ENCODE measurements around the gene MAPK7. TPM values are rescaled to one million over a fixed set of nuclear protein-coding genes. Genes with fewer than 3 reads are reported as not detected.

Gene MAPK7
- total and polyA plus RNA-seq, 2 of the 4 experiments (the other 2 are of a cell fraction): 9.7 to 25.4 TPM

DNA sequence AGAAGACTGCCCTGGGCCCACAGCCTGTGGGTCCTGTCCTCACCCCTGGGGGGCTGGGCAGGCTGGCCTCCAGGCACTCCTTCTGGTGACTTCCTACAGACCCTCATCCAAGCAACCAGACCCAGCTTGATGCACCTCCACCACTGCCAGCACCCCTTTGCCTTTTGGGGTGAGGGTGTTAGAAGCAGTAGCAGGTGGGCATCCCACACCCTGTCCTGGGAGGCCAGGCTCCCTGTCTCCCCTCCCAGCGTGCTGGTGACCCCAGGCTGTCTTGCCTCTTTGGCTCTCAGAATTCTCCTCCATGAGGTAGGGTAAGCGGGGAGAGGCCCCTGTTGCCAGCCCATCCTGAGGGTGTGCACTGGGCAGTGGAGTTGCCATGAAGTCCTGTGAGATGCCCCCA is 49.2 kb upstream of the MAPK7 start:
- Histone ChIP-seq H3K18ac (ENCODE audit: low read depth, low read length) (no peak overlapping the region), H2BK5ac (ENCODE audit: low read depth, low read length, poor library complexity, severe bottlenecking) (peak overlapping the region; percentile 1), H3K23ac (ENCODE audit: low read depth, low read length) (no peak overlapping the region), H3K9me3 (ENCODE audit: control insufficient read depth, insufficient read depth, low read length) (no peaks in the 10 kb centered on the region), H3K14ac (replicated peaks; ENCODE audit: low read depth, low read length) (no peak overlapping the region), H3K27ac (ENCODE audit: insufficient read depth, low read length) (no peak overlapping the region), H2BK120ac (ENCODE audit: low read depth, low read length) (no peak overlapping the region), H4K5ac (ENCODE audit: low read depth, low read length) (no peak overlapping the region), H2BK20ac (ENCODE audit: low read depth, low read length) (0 out of 2 replicates have a peak overlapping the region, but pooled peaks have one; percentile 35), H2AK5ac (ENCODE audit: low read depth, low read length) (peak overlapping the region; percentile 28; the same call in 1 of the 2 replicates), H3K4ac (ENCODE audit: low read depth, low read length) (peak overlapping the region; percentile 35; the same call in 1 of the 2 replicates), H4K8ac (ENCODE audit: low read depth in 2 of 2, low read length in 2 of 2) (no peak overlapping the region), H3K56ac (ENCODE audit: extremely low read depth, insufficient read depth, low read length) (no peak overlapping the region), H3K4me3 (ENCODE audit: insufficient read depth, low read depth, low read length) (no peak overlapping the region), H2BK15ac (ENCODE audit: low read depth, low read length) (no peak overlapping the region), H4K20me1 (ENCODE audit: insufficient read depth, low read length) (peaks cover 4% of the 10 kb centered on the region; the same call in 1 of the 2 replicates), H3K4me1 (ENCODE audit: control insufficient read depth, insufficient read depth, low read length) (peaks cover 35% of the 10 kb centered on the region), H3K79me1 (ENCODE audit: low read depth in 1 of 2, low read length in 2 of 2) (peaks cover 0 to 33% of the 10 kb centered on the region in 2 experiments; a peak in 2 of 4 replicates), H3K4me2 (ENCODE audit: low read depth, low read length) (no peak overlapping the region), H2AK9ac (replicated peaks; ENCODE audit: low read depth, low read length, poor library complexity) (no peak overlapping the region), H3K9ac (ENCODE audit: low read depth, low read length) (no peak overlapping the region), H2AFZ (replicated peaks; ENCODE audit: low read length, poor library complexity) (no peak overlapping the region), H4K91ac (ENCODE audit: insufficient read depth, low read depth, low read length) (no peak overlapping the region; the same call in 1 of the 2 replicates), H3K36me3 (ENCODE audit: control insufficient read depth, insufficient read depth, low read length) (peaks cover 11% of the 10 kb centered on the region; the same call in 1 of the 2 replicates), H3K9me1 (ENCODE audit: insufficient read depth, low read length) (peaks cover 38% of the 10 kb centered on the region), H3K27me3 (ENCODE audit: control insufficient read depth, insufficient read depth, low read length) (no peaks in the 10 kb centered on the region)
- ATAC-seq (ENCODE audit: low read depth) (no peak), DNase-seq (no peak)
- no TSS peak for BruUV-seq (replicated peaks)
- CTCF ChIA-PET: interaction anchor here (1.6 kb wide), 1 partner anchor 17 kb away, joined by 4 read pairs; no protein-coding TSS in a partner anchor
- in situ Hi-C loops (cut with MboI; ENCODE audit: low sequenced_read_pairs) (no loop called here), intact Hi-C loops (cut with micrococcal nuclease) (no loop called here), dilution Hi-C loops (cut with HindIII; ENCODE audit: low sequenced_read_pairs, unreplicated experiment) (no loop called here)
- POLR2A ChIA-PET (ENCODE audit: unreplicated experiment): no interaction called here
- no CpG with 5 or more reads among the region's 2 CpGs for WGBS, 2 experiments (ENCODE audit: extremely low coverage in 2 of 2, insufficient read length in 1 of 2)
- no peak for TF ChIP-seq RAD21 (IDR thresholded peaks at IDR 0.05; ENCODE audit: low read length)
- no peak for TF ChIP-seq FOS (IDR thresholded peaks at IDR 0.05; ENCODE audit: low read depth, low read length)
- TF ChIP-seq, protein P1, sequence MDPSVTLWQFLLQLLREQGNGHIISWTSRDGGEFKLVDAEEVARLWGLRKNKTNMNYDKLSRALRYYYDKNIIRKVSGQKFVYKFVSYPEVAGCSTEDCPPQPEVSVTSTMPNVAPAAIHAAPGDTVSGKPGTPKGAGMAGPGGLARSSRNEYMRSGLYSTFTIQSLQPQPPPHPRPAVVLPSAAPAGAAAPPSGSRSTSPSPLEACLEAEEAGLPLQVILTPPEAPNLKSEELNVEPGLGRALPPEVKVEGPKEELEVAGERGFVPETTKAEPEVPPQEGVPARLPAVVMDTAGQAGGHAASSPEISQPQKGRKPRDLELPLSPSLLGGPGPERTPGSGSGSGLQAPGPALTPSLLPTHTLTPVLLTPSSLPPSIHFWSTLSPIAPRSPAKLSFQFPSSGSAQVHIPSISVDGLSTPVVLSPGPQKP (IDR thresholded peaks at IDR 0.05; ENCODE audit: borderline replicate concordance, low read depth, low read length): no peak
- no peak for TF ChIP-seq MAFK (IDR thresholded peaks at IDR 0.05; ENCODE audit: low read depth, low read length)
- TF ChIP-seq CEBPB (IDR thresholded peaks at IDR 0.05; ENCODE audit: low read depth, low read length): no peak
- TF ChIP-seq CHD1 (IDR thresholded peaks at IDR 0.05; ENCODE audit: low read depth, low read length): no peak
- TF ChIP-seq POLR2A (IDR thresholded peaks at IDR 0.05; ENCODE audit: low read depth, low read length): no peak
- TF ChIP-seq SMC3 (IDR thresholded peaks at IDR 0.05; ENCODE audit: low read depth, low read length): no peak
- no peak for TF ChIP-seq MXI1 (IDR thresholded peaks at IDR 0.05; ENCODE audit: borderline replicate concordance, low read depth, low read length)
- no peak for TF ChIP-seq BHLHE40 (IDR thresholded peaks at IDR 0.05; ENCODE audit: low read depth, low read length)
- TF ChIP-seq, protein P2, sequence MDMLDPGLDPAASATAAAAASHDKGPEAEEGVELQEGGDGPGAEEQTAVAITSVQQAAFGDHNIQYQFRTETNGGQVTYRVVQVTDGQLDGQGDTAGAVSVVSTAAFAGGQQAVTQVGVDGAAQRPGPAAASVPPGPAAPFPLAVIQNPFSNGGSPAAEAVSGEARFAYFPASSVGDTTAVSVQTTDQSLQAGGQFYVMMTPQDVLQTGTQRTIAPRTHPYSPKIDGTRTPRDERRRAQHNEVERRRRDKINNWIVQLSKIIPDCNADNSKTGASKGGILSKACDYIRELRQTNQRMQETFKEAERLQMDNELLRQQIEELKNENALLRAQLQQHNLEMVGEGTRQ (IDR thresholded peaks at IDR 0.05; ENCODE audit: low read depth, low read length): no peak
- TF ChIP-seq MAZ (IDR thresholded peaks at IDR 0.05; ENCODE audit: borderline replicate concordance, low read depth, low read length): no peak
- TF ChIP-seq RCOR1 (IDR thresholded peaks at IDR 0.05; ENCODE audit: insufficient replicate concordance, low read length): no peak

All from IMR-90 (cell line).